HG03066 (cell line): Measurements from ENCODE around the gene ARHGEF37.
"Not testable (repeated sequence)": the region's sequence is repeated elsewhere in the genome, so short reads cannot be mapped to it uniquely, and the experiment has no call there.

Experiments
- ATAC-seq: cut with Tn5 transposase; IDR thresholded peaks from one replicate; pipeline ENCODE4 v1.9.1; 2021; ENCODE audit warnings: low read depth; ENCODE audit not compliant: unreplicated experiment

ARHGEF37 gene

GRCh38 chr5:149669273-149669672, 88.0 kb downstream of the ARHGEF37 start:
- not testable (repeated sequence) for ATAC-seq

- ATAC-seq, result no peak
These were observed 90.2 kb downstream of the ARHGEF37 start for GRCh38 chr5:149671544-149671943.

GRCh38 chr5:149672701-149673476, 91.6 kb downstream of the ARHGEF37 start:
- no peak for ATAC-seq

- ATAC-seq, result no peak
These were observed 93.4 kb downstream of the ARHGEF37 start for GRCh38 chr5:149674686-149675085.

GRCh38 chr5:149675610-149676201, 94.4 kb downstream of the ARHGEF37 start:
- no peak for ATAC-seq

GRCh38 chr5:149677731-149678130, 96.4 kb downstream of the ARHGEF37 start:
- no peak for ATAC-seq

- ATAC-seq, result no peak
These were observed 98.8 kb downstream of the ARHGEF37 start for GRCh38 chr5:149679876-149680809.

- ATAC-seq, result peak; percentile 99
These were observed 99.5 kb downstream of the ARHGEF37 start for GRCh38 chr5:149680810-149681221.

GRCh38 chr5:149681252-149681651, 100.0 kb downstream of the ARHGEF37 start:
- ATAC-seq, result no peak

- ATAC-seq, result no peak
These were observed 100.6 kb downstream of the ARHGEF37 start for GRCh38 chr5:149681922-149682321.

- ATAC-seq, result no peak
These were observed 101.3 kb downstream of the ARHGEF37 start for GRCh38 chr5:149682532-149683075.

GRCh38 chr5:149683964-149684363, 102.7 kb downstream of the ARHGEF37 start:
- ATAC-seq, result no peak

GRCh38 chr5:149684371-149684770, 103.1 kb downstream of the ARHGEF37 start:
- no peak for ATAC-seq
